HG03565 (cell line): ENCODE results near the gene GRAMD1B.

ENCODE experiments used
- ATAC-seq: cut with Tn5 transposase; IDR thresholded peaks from one replicate; pipeline ENCODE4 v1.9.1; 2021; ENCODE audit warnings: mild to moderate bottlenecking, moderate library complexity; ENCODE audit not compliant: unreplicated experiment

Gene GRAMD1B

GRCh38 chr11:123408619-123409455, 21.2 kb upstream of the GRAMD1B start:
- no peak for ATAC-seq

- no peak for ATAC-seq
These were observed 20.4 kb upstream of the GRAMD1B start for GRCh38 chr11:123409456-123410217.

DNA sequence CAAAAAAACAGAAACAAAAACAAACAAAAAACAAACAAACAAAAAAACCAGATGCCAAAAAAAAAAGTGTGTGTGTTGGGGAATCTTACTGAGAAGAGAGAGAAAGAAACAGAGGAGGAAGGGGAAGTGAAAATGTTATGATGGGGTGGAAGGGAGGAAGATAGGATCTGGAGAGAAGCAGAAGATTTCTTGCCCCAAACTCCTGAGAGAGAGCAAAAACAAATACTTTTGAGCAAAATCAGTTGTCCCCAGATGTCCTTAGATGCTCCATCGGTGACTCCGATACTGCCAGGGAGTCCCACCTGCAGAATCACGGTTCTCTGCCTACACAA, 19.9 kb upstream of the GRAMD1B start:
- no peak for ATAC-seq

- ATAC-seq, result no peak
These were observed 16.4 kb upstream of the GRAMD1B start for GRCh38 chr11:123413636-123414035.

GRCh38 chr11:123416566-123416965, 13.5 kb upstream of the GRAMD1B start:
- no peak for ATAC-seq

DNA sequence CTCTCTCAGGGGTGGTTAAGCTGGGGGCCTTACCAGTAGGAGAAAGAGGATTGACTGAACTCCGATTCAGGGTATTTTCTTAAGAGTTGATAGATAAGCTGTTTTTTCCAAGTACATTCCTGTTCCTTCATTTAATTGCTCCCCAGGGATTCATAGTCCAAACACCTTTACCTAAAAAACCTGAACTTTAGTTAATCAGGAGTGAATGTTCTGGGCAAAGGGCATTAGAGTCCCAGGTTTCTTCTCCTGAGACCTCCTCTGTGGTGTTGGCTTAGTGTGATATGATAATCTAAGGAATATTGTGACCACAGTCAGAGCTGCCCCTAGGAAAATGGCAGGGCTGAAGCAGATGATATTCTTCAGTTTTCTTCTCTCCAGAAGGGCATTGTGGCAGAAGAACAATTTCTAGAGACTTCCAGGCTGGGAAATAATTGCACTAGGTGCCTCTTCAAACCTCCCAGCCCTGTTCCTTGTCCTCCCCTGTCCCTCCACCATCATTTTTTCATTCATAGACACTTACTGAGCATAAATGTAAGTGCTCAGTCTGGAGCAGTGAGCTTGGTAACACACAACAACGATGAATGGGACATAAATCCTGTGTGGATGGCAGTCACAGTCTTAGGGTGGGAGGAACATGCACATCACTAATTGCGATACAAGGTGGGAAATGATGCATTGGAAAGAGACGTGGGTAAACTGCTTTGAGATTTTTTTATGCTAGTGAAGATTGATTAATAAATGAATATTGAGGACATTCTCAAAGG, 11.5 kb upstream of the GRAMD1B start:
- ATAC-seq, result no peak

GRCh38 chr11:123419731-123420452, 10.2 kb upstream of the GRAMD1B start:
- no peak for ATAC-seq

GRCh38 chr11:123421589-123421988, 8.5 kb upstream of the GRAMD1B start:
- no peak for ATAC-seq

DNA sequence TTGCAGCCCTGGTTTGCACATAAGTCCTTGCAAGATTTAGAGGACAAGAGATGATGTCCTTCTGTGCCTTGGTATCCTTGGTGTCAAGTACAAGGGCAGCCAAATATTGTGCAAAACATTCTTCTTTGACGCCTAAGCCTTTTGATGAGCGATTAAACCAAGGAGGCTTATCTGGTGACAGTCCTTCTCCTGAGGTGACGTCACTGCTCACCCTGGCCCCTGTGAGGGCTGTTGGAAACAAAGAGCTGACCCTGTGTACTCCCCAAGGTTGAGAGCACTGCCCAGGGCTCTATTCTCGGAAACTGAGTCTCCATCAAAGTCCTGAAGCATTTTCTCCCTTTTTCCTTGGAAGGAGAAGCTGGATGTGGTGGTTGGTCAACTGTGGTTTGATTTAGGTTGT, 4.7 kb upstream of the GRAMD1B start:
- ATAC-seq, result no peak

DNA sequence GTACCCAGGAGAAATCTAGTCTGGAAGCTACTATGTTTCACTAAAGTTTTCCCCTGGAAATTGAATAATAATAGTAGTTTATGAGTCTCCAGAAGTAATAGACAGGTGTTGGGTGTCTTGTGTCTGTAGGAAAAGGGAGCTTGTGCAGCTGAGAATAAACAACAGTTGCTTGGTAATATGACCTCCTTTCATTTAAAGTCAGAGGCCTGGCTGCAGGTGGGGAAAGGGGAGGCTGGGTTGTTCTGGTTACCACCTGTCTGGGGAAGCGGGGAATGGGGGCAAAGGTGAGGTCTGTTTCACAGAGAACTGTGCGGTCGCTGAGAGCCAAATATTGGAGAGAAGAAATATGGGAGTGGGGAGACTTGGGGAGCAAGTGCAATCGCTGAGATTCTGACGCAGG, 3.3 kb upstream of the GRAMD1B start:
- no peak for ATAC-seq

- ATAC-seq, result no peak
These were observed 2.7 kb upstream of the GRAMD1B start for GRCh38 chr11:123427405-123427804.

DNA sequence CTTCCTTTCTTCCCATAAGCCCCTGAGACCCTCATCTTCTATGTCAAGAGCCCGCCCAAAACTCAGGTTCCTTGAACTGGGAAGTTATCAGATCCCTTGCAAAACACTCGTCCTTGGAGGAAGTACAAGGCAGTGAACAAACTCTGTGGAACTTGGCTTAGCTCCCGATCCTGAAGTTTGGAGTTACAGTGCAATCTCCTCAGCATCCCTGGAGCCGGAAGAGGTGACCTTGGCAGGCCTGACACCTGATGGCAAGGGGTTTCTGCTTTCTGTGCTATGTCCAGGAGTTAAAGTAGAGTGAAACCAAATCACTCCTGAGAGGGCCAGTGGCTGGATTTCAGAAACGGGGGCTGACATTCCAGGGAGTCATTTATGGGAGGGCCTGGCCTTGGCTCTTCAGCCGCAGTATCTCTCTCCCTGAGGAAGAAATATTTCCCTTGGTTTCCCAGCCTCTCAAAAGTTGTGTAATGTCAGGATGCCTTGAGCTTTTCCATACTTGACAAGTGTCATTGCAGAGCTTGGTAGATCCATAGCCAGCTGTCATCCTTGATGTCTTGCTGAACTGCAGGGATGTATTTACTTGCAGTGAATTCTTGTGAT, 1.9 kb upstream of the GRAMD1B start:
- no peak for ATAC-seq

- ATAC-seq, result no peak
These were observed 733 bp upstream of the GRAMD1B start for GRCh38 chr11:123429336-123429735.

- peak; percentile 34 for ATAC-seq
These were observed 840 bp downstream of the GRAMD1B start for GRCh38 chr11:123430721-123431497.

DNA sequence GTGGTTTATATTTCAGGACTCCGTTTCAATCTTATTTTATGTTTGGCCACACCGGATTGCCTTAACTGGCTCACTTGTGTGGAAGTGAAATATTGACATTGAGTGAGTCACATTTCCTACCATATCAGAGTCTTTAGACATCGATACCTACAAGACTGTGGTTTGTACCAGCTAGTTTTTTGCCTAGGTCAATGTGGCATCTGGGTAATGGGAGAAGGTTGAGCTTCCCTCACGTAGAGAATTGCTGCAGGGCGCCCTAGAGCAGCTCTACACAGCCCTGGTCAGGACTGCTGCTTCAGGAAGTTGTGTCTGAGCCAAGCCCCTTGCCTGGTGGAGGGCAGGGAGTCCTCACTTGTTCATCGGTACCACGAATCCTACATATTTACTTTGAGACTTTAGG, 1.6 kb downstream of the GRAMD1B start:
- ATAC-seq, result no peak

- ATAC-seq, result no peak
These were observed 4.2 kb downstream of the GRAMD1B start for GRCh38 chr11:123434262-123434661.

DNA sequence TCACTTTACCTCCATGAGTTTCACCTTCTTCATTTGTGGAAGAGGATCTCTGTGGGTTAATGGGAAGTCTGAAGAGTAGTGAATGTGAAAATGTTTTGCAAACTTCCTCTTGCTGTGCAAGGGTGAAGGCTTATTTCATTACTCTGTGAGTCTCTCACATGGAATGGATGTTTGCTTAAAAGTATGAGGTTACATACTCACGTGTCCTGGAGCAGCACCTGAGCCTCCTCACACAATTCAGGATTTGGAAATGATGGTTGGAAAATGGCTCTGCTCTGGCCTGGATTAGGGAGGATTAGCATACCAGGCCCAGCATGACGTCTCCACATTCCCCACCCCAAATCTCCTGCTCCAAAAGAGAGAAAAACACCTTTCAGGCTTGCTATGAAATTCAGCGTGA, 4.8 kb downstream of the GRAMD1B start:
- ATAC-seq, result no peak

DNA sequence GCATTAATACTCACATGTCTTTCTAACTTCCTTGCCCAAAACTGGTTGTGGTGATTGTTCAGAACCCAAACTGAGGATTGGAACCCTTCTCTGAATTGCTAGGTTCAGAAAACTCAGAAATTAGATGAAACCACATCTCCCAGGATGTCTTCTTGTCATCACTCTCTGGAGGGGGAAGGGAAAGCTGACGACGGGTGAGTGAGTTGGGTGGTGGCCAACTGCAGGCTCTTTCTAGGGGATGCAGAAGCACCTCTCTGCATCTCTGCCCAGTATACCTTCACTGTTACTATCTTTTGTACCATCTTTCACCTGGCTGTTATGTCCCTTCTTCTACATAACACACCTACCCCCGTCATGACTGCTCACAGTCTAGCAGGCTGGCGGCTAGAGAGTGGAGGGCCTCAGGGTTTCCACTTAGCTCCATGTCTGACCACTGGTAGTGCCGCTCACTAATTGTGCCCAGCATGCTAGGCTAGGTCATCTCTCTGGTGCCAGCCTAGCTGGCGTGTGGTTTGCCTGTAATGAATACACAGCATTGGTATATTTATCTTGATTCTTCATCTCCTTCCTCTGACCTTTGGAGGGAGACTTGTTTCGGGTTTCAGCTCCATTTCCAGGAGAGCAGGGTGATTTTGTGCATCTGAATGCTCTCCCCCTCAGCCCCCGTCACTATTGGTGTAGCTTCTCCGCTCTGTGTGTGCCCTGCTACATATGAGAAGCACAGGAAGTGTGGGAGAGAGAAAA, 7.3 kb downstream of the GRAMD1B start:
- no peak for ATAC-seq

- no peak for ATAC-seq
These were observed 8.1 kb downstream of the GRAMD1B start for GRCh38 chr11:123438131-123438627.
